22Rv1 (cell line): ENCODE measurements around the gene TMEM163.

Experiments used
- CTCF ChIP-seq: fragments of 450-650 bp; IDR thresholded peaks from 2 replicates; pipeline ENCODE4 v1.5.1; 2017; ENCODE audit warnings: mild to moderate bottlenecking
- ZFX ChIP-seq: fragments of 450-650 bp; IDR thresholded peaks from 2 replicates; pipeline ENCODE4 v1.6.1; 2017; ENCODE audit warnings: antibody characterized with exemption, borderline replicate concordance

- TF ChIP-seq CTCF (no peak), ZFX (no peak)
Measured at GRCh38 chr2:134470561-134471168, 248.1 kb downstream of the TMEM163 start.
